Right forelimb (tissue), 1 donor: Measurements from ENCODE around the gene TMEM150C.
"Not testable (repeated sequence)": the region's sequence is repeated elsewhere in the genome, so short reads cannot be mapped to it uniquely, and the experiment has no call there.

Source experiments
- DNase-seq: peaks from one replicate; pipeline ENCODE4 v3.0.0-alpha.2; 2018

The TMEM150C gene

DNA sequence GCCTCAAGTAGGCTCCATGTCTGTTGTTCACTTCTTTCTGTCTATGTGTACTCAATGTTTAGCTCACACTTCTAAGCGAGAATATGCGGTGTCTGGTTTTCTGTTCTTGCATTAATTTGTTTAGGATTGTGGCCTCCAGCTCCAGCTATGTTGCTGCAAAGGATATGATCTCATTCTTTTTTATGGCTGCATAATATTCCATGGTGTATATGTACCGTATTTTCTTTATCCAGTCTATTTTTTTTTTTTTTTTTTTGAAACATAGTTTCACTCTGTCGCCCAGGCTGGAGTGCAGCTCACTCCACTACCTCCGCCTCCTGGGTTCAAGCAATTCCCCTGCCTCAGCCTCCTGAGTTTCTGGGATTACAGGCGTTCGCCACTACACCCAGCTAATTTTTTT, 5.7 kb upstream of the TMEM150C start:
- DNase-seq: no peak

DNA sequence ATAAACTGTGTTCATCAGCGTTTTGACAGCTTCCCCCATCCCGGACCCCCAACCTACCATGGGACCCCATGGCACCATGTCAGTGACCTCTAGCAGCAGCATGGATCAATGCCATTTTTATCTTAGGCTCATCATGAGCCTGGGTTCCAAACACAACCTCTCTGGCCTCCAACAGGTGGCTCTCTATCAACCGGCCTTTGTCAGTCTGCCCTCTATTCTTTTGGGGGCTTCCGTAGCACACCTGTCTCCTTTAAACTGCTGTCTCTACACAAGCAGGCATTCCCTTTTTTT, 721 bp upstream of the TMEM150C start:
- no peak for DNase-seq

DNA sequence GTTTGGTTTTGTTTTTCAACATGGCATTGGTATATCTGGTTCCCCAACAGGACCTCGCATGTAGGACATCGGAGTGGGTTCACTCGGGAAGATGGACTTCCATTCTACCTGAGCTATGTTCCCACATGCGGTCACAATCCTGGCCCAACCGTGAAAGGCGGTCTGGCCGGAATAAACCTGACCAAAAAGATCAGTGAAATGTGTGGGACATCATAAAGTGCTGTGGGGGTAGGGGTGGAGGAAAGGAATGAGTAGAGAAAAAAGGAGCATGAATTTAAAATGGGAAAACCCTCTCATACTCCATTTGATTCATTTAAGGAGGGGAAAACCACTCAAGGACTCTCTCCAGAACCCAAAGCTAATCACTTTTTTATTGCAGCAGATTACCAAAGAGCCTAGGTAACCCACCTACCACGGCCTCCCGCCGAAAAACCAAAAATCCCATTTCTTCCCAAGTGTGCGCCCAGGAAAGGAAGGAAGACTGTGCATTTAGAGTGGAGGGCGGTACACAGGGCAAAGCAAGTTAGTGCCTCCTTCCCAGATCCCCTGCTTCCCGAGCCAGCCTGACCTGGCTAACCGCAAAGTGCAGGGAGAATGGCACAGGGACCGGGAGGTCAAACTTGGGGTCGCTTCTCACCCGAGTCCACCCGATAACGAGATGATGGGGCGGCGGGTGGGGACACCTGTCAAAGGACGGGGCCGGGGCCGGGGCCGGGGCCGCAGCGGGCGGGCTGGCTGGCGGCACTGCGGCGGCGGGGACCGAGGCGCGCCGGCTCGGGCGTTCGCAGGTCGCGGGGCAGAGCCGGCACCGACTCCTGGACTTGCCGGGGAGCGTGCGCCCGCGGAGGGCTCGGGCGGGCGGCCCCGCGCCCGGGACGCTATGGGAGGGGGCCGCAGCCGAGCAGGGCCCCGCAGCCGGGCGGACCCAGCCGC, 669 bp downstream of the TMEM150C start:
- DNase-seq: peak; percentile 44

DNA sequence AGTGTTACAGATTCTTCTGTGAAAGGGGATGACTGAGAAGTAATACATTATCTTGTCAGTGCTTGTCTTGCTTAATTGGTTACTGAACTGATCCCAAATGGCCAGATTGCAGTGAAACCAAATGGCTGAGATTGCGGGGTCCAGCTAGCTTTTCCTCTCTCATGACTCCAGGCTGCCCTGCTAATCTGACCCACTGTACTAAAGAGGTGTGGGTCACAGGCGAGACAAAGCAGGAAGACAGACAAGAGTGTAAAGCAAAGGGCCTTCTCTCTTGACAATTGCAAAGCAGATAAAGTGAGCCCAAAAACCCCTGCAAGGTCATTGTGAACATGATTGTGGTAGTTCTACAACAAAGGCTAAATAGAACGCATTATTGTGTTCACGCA, 2.1 kb downstream of the TMEM150C start:
- DNase-seq: no peak

DNA sequence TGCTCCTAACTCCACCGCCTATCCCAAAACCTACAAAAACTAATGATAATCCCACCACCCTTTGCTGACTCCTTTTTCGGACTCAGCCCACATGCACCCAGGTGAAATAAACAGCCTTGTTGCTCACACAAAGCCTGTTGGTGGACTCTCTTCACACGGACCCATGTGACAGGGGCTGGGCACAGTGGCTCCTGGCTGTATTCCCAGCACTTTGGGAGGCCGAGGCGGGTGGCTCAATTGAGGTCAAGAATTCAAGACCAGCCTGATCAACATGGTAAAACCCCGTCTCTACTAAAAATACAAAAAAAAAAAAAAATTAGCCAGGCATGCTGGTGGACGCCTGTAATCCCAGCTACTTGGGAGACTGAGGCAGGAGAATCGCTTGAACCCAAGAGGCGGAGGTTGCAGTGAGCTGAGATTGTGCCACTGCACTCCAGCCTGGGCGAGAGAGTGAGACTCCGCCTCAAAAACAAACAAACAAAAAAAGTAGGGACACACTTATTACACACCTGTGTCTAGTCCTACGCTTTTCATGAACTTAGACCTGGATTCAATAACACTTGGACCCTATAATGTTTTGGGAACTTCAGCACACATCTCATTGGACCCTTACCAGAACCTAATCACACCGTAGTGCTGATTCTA, 2.6 kb downstream of the TMEM150C start:
- DNase-seq: not testable (repeated sequence)

DNA sequence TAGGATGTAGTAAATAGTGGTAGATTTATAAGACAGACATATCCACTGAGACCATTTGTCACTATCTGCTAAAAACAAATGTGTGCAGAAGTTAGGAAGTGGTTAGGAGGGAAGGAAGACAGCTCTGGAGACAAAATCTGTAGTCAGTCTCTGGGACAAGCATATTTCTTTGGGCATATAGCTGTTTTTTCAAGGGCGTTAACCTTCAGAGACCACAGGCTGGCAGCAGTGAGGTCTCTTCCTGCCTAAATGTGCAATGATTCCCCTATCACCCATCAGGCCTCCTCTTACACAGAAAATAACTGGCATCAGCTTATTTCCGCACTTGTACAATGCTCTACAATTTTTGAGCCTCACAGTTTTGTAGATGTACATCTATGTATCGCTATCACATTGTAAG, 6.5 kb downstream of the TMEM150C start:
- no peak for DNase-seq

DNA sequence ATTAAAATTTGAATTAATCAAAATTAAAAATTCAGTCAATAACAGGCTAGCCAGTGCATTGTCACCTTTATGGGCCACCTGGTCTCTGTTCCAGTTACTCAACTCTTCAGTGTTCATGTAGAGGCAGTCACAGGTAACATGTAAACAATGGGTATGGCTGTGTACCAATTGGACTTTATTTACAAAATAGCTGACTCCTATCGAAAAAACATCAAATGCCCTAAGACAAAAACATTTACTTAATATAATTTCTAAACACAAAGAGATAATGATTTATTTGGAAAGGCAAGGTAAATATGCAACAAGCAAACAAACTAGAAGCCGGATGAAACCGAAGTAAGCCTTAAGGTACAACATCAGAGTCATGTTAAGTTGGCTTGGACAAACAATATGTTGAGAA, 8.8 kb downstream of the TMEM150C start:
- DNase-seq: no peak

DNA sequence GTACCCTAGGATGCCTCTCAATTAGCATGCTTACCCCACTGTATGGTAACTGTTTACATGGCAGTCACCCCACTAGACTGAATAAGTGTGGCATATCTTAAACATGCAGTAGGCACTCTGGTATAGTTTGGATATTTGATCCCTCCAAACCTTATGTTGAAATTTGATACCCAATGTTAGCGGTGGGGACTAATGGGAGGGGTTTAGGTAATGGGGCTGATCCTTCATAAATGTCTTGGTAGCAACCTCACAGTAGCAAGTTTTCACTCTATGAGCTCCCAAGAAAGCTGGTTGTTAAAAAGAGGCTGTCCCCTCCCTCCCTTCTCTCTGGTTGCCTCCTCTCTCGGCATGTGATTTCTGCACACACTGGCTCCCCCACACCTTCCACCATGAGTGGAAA, 10.1 kb downstream of the TMEM150C start:
- DNase-seq: no peak

DNA sequence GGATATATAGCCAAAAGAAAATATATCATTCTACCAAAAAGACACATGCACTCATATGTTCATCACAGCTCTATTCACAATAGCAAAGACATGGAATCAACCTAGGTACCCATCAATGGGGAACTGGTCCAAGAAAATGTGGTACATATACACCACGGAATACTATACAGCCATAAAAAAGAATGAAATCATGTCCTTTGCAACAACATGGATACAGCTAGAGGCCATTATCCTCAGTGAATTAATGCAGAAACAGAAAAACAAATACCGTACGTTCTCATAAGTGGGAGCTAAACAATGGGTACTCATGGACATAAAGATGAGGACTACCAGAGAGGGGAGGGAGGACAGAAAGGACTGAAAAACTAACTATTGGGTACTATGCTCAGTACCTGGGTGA, 13.9 kb downstream of the TMEM150C start:
- DNase-seq: not testable (repeated sequence)

DNA sequence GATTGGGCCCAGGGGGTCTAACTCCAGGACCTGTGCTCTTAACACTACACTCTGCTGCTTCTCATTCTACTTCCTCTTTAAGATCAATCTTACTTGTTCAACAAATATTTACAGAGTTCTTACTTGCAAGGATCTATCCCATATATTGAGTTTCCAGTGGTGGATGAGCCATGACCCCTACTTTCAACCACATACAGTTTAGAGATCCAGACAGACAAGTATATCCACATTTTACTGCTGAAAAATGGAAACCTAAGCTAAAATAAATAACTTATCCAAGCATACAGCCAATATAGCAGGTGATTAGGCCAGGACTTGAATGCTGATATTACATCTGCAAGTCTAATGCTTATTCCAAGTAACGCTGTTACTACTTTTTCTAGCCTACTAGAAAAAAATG, 18.7 kb downstream of the TMEM150C start:
- no peak for DNase-seq

DNA sequence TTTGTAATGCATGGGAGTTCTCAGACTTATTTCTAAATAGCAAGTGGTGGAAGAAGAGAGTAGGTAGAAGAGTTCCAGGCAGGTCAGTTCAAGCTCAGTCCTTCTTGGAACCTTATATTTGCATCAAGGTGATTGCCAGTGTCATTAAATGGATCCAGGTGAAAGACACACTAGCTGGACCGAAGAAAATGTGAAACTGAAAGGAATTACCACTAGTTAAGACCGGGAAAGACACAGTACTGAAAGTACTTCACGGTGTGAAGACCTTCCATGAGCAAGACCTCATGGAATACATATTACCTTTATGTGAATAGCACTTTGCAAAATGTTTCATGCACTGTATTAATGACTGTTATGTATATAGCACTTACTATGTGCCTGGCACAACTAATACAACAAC, 19.1 kb downstream of the TMEM150C start:
- no peak for DNase-seq

DNA sequence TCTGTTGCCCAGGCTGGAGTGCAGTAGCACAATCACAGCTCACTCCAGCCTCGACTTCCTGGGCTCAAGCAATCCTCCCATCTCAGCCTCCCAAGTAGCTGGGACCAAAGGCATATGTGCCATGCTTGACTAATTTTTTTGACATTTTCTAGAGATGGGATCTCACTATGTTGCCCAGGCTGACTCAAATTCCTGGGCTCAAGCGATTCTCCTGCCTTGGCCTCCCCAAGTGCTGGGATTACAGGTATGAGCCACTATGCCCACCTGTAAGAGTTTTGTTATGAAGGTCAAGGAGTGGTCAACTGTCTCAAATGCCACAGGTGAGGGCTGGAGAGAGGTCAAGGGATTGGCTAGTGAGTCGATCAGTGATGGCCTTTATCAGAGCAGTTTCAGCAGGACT, 32.5 kb downstream of the TMEM150C start:
- DNase-seq: no peak

DNA sequence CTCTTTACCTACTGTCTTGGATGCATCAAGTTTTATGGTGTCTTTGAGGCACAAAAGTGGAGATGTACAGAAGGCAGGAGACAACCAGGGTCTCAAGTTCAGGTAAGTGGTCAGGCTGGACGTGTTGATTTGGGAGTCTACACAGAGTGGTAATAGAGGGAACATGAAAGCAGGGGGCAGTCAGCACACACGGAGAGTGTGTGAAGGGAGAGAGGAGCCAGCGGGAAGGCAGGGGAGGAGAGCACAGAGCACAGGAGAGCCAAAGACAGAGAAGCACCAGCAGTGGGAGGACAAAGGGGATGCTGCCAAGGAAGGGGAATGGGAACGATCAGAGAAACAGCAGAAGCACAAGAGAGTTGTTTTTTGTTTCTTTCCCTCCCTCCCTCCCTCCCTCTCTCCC, 32.9 kb downstream of the TMEM150C start:
- no peak for DNase-seq

DNA sequence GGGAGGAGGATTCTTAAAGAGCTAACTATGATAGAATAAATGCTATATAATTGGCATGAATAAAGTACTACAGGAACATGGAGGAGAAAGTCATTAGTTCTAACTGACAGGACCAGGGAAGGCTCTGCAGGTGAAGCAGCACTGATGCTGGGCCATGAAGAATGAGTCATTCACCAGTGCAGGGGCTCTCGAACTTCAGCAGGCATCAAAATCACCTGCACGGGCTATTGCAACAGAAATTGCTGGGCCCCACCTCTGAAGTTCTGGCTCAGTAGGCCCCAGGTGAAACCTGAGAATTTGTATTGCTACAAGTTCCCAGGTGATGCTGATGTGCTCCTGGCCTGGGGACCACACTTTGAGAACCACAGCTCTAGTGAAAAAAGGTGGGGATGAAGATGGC, 33.7 kb downstream of the TMEM150C start:
- no peak for DNase-seq

DNA sequence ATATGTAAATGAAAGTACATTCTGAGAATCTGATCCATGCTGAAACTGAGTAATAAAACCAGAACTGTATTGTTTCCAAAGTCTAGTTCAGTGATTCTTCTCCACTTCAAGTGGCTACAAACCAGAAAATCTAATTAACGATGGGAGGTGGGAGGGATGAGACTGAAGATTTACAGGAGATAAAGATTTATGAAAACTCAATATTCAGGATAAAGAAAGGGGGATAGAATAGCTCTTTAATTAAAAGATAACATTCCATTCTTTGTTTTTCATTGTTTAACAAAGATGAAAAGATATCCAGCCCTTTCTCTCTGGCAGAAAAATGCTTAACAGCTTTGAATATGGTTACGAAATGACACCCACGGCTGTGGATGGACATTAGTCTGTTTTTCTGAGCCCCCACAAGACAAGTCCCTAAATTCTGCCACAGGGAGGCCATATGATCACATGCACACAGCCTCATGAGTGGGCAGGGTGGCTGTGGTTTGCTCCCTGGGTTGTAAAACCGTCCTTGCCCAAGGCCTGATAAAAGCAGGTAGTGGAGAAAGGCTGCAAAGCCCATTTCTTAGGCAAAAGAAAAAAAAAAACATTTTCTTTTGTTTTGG, 36.4 kb downstream of the TMEM150C start:
- DNase-seq: no peak

DNA sequence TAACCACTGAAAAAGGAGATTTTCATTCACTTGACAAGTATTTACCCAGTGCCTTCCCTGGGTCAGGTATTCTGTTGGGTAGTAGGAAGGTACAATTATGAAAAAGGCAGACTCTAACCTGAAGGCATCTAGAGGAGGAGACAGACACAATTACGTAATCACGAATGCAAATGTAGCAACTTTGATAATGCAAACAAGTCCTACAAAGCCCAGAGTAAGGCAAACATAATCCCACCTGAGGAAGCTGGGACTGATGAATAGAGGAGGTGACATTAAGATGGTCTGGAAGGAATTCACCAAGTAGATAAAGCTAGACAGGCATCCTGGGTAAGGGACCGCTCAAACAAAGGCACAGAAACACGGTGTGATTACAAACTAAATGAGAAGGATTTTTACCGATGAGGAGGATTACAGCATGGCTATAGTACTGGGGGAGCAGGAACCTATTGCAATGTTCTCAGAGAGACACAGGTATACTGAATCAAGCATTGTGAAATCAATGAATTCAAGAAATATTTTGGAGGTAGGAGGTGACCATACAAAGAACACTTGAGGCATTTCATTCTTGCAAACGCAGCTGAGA, 37.1 kb downstream of the TMEM150C start:
- DNase-seq: no peak

DNA sequence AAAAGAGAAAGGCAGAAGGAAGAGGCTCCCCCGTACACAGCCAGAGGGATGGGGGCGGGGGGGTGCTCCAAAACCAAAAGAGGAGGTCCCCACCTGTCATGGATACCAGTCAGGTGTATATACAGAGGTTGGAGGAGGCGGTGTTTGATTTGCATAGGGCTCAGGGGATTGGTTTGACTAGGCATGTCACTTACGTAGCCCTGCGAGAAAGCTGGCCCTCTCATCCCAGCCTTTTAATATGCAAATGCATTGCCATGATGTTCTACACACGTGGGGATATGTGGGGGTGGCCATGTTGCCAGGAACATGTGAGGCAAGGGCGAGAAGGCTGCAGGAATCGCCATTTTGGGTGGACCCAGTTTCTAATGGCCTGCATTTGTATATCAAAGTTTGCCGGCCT, 38.6 kb downstream of the TMEM150C start:
- DNase-seq: no peak

DNA sequence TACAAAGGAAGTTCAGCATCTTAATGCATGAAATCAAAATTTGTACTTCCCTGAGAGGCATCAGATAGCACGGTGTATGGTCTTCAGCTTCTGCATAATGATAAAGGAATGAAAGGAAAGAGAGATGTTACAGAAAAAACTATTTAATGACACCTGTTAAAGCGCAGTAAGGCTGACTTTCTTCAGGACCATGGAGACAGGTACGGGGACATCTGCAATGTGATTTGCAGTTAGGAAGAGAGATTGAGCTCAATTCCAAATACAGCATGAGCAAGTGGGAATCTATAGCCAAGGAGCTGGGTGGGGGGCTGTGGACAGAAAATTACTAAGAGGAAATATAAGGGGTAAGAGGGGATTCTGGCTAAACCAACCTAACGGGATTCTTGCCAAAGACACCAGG, 39.3 kb downstream of the TMEM150C start:
- DNase-seq: no peak

DNA sequence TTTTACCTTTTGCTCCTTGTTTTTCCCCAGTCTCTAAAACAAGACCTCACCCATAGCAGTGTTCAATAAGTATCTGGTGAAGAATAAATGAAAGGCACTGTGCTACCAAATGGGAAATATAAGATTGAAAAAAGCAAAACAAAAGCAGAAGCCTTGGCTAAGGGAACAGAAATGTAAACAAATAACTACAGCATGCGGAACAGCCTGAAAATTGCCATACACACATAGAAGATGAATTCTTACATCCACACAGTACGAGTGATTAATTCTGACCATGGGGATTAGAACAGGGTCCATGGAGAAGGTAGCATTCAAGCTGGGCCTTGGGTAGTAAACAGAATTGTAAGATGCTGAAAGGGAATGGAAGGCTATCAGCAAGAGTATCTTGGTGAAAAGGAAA, 40.5 kb downstream of the TMEM150C start:
- DNase-seq: no peak

DNA sequence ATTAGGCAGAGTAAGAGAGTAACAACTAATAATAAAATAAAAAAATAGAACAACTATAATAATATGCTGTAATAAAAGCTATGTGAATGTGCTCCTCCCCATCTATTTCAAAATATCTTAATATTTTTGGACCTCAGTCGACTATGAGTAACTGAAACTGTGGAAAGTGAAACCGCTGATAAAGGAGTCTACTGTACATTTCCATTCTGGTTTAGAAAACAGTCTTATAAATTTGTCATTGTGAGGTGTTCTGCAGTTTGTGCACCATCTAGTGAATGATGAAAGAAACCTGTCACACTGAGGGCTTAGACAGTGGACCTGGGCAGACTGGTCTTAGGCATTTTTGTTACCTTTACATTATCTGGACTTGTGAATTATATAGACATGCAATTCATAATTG, 42.0 kb downstream of the TMEM150C start:
- no peak for DNase-seq

DNA sequence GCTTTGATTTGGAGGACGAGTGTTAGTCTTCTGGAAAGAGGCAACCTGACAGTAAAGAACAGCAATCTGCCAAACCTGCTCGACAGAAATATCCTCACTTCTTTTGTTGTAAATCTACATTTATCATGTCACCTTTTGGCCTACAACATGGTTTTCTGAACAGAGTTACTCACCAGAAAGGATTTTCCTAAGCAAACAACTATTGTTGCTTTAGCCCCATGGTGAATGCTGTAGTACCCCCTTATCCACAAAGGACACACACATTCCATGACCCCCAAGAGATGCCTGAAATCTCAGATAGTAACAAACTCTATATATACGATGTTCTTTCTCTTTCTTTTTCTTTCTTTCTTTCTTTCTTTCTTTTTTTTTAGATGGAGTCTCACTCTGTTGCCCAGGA, 42.7 kb downstream of the TMEM150C start:
- DNase-seq: no peak

DNA sequence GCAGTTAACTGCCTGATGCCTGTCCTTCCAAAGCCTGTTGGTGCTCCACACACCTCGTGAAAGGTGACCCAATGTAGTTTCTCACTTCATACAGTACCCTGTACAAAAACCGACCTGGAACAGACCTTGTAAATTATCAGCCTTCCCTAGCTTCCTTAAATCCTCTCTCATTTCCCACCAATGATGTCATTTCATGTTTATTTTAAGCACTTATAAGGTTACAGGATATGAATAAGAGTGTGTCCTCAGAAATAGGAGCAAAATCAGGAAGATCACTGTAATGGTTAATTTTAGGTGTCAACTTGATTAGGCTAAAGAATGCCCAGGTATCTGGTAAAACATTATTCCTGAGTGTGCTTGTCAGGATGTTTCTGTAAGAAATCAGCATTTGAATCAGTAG, 44.7 kb downstream of the TMEM150C start:
- no peak for DNase-seq

DNA sequence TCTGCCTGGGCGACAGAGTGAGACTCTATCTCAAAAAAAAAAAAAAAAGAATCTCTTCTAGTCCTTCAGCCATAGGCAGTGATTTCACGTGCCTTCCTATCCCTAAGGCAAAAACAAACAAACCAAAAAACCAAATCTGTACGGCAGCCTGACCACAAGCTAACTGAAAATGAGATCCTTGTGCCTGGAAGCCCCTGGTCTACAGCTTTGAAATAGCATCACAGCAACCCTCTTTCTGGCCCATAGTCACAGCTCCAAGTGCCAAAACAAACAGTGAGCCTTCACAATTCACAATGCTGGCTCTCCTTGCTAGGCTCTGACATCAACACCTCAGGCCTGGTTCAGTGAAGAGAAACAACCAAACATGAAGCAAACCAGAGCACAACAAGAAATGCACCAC, 46.1 kb downstream of the TMEM150C start:
- peak; percentile 54 for DNase-seq

DNA sequence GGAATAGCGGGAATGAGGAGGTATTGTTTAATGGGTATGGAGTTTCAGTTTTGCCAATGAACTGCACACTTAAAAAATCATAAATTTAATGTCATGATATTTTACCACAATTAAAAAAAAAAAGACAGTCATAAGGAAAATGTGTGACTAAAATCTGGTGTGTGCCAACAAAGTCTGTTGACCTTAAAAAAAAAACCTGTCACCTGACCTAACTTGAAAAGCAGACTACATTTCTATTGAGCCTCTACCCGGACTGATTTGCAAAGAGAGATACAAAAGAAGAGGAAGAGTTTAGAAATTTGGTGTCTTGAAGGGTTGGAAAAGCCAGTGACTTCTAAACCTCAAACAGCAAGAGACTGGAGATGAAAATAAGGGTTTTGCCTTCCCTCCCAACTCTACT, 48.4 kb downstream of the TMEM150C start:
- DNase-seq: no peak
